Neural progenitor cell (in vitro differentiated cells): ENCODE data around the gene CORT.

ENCODE experiments used
- CTCF ChIP-seq: fragments of 200-600 bp; sonication (generic); IDR thresholded peaks from 2 replicates; pipeline ENCODE4 v1.5.1; 2017; ENCODE audit warnings: antibody characterized with exemption, mild to moderate bottlenecking
- EZH2phosphoT487 ChIP-seq: fragments of 200-600 bp; sonication (generic); IDR thresholded peaks from 2 replicates; pipeline ENCODE4 v1.6.1; 2017; ENCODE audit warnings: antibody characterized with exemption

GRCh38 chr1:10473145-10473765, 23.4 kb downstream of the CORT start:
- no peak for TF ChIP-seq CTCF
- no peak for TF ChIP-seq EZH2phosphoT487
